NCI-H526 treated with DMSO at 0.1 percent for 48 hours (cell line): ENCODE data around the gene CDC25B.
"Not testable (repeated sequence)": the region's sequence is repeated elsewhere in the genome, so short reads cannot be mapped to it uniquely, and the experiment has no call there.

Experiments used
- DNase-seq: peaks from one replicate; lab custom pipeline; 2025; lab: John Stamatoyannopoulos, UW

Gene CDC25B

GRCh38 chr20:3785240-3786125, 10.6 kb upstream of the CDC25B start:
- no peak for DNase-seq

GRCh38 chr20:3786126-3786484, 10.0 kb upstream of the CDC25B start:
- no peak for DNase-seq

GRCh38 chr20:3786665-3787323, 9.3 kb upstream of the CDC25B start, which contains the start of gene CENPB:
CENPB (minus strand) TSS chr20:3786740; CDS start chr20:3786483, 257 bp downstream.
- peak; percentile 85 for DNase-seq

GRCh38 chr20:3787324-3788014, 8.6 kb upstream of the CDC25B start:
- no peak for DNase-seq

GRCh38 chr20:3788685-3789155, 7.4 kb upstream of the CDC25B start:
- no peak for DNase-seq

GRCh38 chr20:3789201-3789600, 6.9 kb upstream of the CDC25B start:
- DNase-seq, result not testable (repeated sequence)

GRCh38 chr20:3794168-3794567, 1.9 kb upstream of the CDC25B start:
- DNase-seq, result peak; percentile 28

- DNase-seq, result no peak
These were observed 1.2 kb upstream of the CDC25B start for GRCh38 chr20:3794701-3795420.

- no peak for DNase-seq
These were observed 541 bp downstream of the CDC25B start for GRCh38 chr20:3796477-3797225.

- no peak for DNase-seq
These were observed 1.1 kb downstream of the CDC25B start for GRCh38 chr20:3797226-3797545.

- peak; percentile 74 for DNase-seq
These were observed 1.7 kb downstream of the CDC25B start for GRCh38 chr20:3797592-3798372.

- DNase-seq, result no peak
These were observed 2.3 kb downstream of the CDC25B start for GRCh38 chr20:3798373-3798768.

GRCh38 chr20:3798908-3799248, 2.8 kb downstream of the CDC25B start:
- no peak for DNase-seq

GRCh38 chr20:3800256-3800877, 4.3 kb downstream of the CDC25B start:
- peak; percentile 77 for DNase-seq

GRCh38 chr20:3800878-3801260, 4.8 kb downstream of the CDC25B start:
- DNase-seq, result no peak

GRCh38 chr20:3801299-3801698, 5.2 kb downstream of the CDC25B start:
- DNase-seq, result no peak

- DNase-seq, result no peak
These were observed 5.7 kb downstream of the CDC25B start for GRCh38 chr20:3801846-3802245.

- no peak for DNase-seq
These were observed 6.6 kb downstream of the CDC25B start for GRCh38 chr20:3802524-3803239.

- no peak for DNase-seq
These were observed 7.2 kb downstream of the CDC25B start for GRCh38 chr20:3803289-3803688.

GRCh38 chr20:3803854-3804253, 7.7 kb downstream of the CDC25B start:
- no peak for DNase-seq
